HepG2 (cell line): ENCODE data around the gene EPB41L4A. TPM values are rescaled to one million over a fixed set of nuclear protein-coding genes. Genes with fewer than 3 reads are reported as not detected.

ENCODE experiments used
- ATAC-seq: fragments of 200-7000 bp; cut with Tn5 transposase; 3 replicates; pipeline ENCODE4 v1.9.1; 2020; ENCODE audit warnings: mild to moderate bottlenecking, moderate library complexity
- BruUV-seq: library from RNA; stranded (reverse); fragments of 400-500 nt; replicated peaks from 2 replicates; lab custom pipeline; 2021; lab: Mats Ljungman, UMichigan
- CTCF ChIA-PET: fragments of 300-600 bp; formaldehyde crosslinking; extraction: SDS; loops from one replicate; lab custom pipeline; 2021; ENCODE audit warnings: low total read pairs, inconsistent platforms, low intra/inter-chr PET ratio; lab: Yijun Ruan, JAX
- POLR2A ChIA-PET: fragments of 350-600 bp; sonication (Branson Sonifier 250); formaldehyde crosslinking; loops from one replicate; lab custom pipeline; 2020; ENCODE audit warnings: antibody characterized with exemption, inconsistent platforms; lab: Yijun Ruan, JAX
- DNase-seq: peaks from one replicate; pipeline ENCODE4 v3.0.0-alpha.2; 2015; ENCODE audit warnings: low spot score
- FAIRE-seq: peaks from 3 replicates; lab custom pipeline; 2011; peaks lifted over from hg19 to GRCh38; lab: Jason Lieb, UNC
- H2AFZ ChIP-seq: one replicate; pipeline ENCODE4 v1.6.1; 2011; ENCODE audit warnings: low read length, inconsistent platforms
- H3K27ac ChIP-seq: fragments of 300-600 bp; 3 replicates; pipeline ENCODE4 v1.8.0; 2011; ENCODE audit warnings: mixed run types, mild to moderate bottlenecking, mixed read lengths, low read length, inconsistent platforms; ENCODE audit not compliant: insufficient read depth; ENCODE audit errors: extremely low read length
- H3K27me3 ChIP-seq, 2 experiments: fragments of 200-600 bp in 1 of 2; 2 replicates in 1 of 2; 3 replicates in 1 of 2; pipeline versions ENCODE4 v1.6.0 to v1.8.0; 2011; ENCODE audit warnings: low read length in 2 of 2, mild to moderate bottlenecking in 2 of 2, moderate library complexity in 2 of 2, inconsistent platforms in 1 of 2; ENCODE audit not compliant: insufficient read depth in 2 of 2, control insufficient read depth in 1 of 2
- H3K36me3 ChIP-seq, 2 experiments: fragments of 200-600 bp in 1 of 2; replicated peaks in 1 of 2; 2 replicates in 1 of 2; 3 replicates in 1 of 2; pipeline versions ENCODE4 v1.5.1 to v1.8.0; 2011; ENCODE audit warnings: low read length in 2 of 2, inconsistent platforms in 1 of 2; ENCODE audit not compliant: insufficient read depth in 2 of 2, control insufficient read depth in 1 of 2
- H3K4me1 ChIP-seq: 2 replicates; pipeline ENCODE4 v1.5.1; 2012; ENCODE audit warnings: low read length, inconsistent platforms; ENCODE audit not compliant: insufficient read depth
- H3K4me2 ChIP-seq: 2 replicates; pipeline ENCODE4 v1.6.0; 2011; ENCODE audit warnings: low read depth, low read length, inconsistent platforms
- H3K4me3 ChIP-seq, 3 experiments: fragments of 200-600 bp in 1 of 3; sonication (generic), shearing (Covaris generic) in 1 of 3; replicated peaks in 1 of 3; 2 replicates each; pipeline ENCODE4 v1.5.1; 2011 to 2016; ENCODE audit warnings: low read length in 3 of 3, inconsistent platforms in 2 of 3, low read depth in 2 of 3, mild to moderate bottlenecking in 2 of 3, control low read depth in 1 of 3, mixed read lengths in 1 of 3; ENCODE audit not compliant: insufficient read depth in 1 of 3
- H3K79me2 ChIP-seq: one replicate; pipeline ENCODE4 v1.6.1; 2011; ENCODE audit warnings: low read length, inconsistent platforms; ENCODE audit not compliant: insufficient read depth
- H3K9ac ChIP-seq: 2 replicates; pipeline ENCODE4 v1.6.0; 2011; ENCODE audit warnings: mild to moderate bottlenecking, low read depth, low read length, inconsistent platforms; ENCODE audit not compliant: insufficient read depth
- H3K9me3 ChIP-seq: 2 replicates; pipeline ENCODE4 v1.5.1; 2012; ENCODE audit warnings: mild to moderate bottlenecking, low read length
- H4K20me1 ChIP-seq: 2 replicates; pipeline ENCODE4 v1.6.0; 2011; ENCODE audit warnings: inconsistent platforms, mild to moderate bottlenecking, low read length, moderate library complexity; ENCODE audit not compliant: insufficient read depth
- CENPX ChIP-seq: sonication (generic); formaldehyde crosslinking; IDR thresholded peaks from 2 replicates; pipeline ENCODE4 v1.9.0; 2021; ENCODE audit warnings: mild to moderate bottlenecking, missing genetic modification reagents, moderate library complexity
- DR1 ChIP-seq: sonication (generic); formaldehyde crosslinking; IDR thresholded peaks from 2 replicates; pipeline ENCODE4 v1.8.0; 2021; ENCODE audit warnings: mild to moderate bottlenecking, missing genetic modification reagents, inconsistent platforms
- MAFF ChIP-seq: IDR thresholded peaks from 2 replicates; pipeline ENCODE4 v1.6.1; 2011; ENCODE audit warnings: low read depth, low read length, improper control_type of control experiment
- MAFK ChIP-seq, 2 experiments: IDR thresholded peaks in 1 of 2; conservative IDR thresholded peaks in 1 of 2; 2 replicates each; pipeline ENCODE4 v1.6.1; 2011; ENCODE audit warnings: improper control_type of control experiment in 2 of 2, low read length in 2 of 2
- TAF1 ChIP-seq: sonication (generic); formaldehyde crosslinking; IDR thresholded peaks from 2 replicates; pipeline ENCODE4 v1.4.0; 2020; ENCODE audit warnings: missing genetic modification reagents
- ZBTB26 ChIP-seq: IDR thresholded peaks from 2 replicates; pipeline ENCODE4 v1.6.1; 2016; ENCODE audit warnings: missing compliant biosample characterization, missing genetic modification reagents, borderline replicate concordance
- ZNF615 ChIP-seq: sonication (generic); formaldehyde crosslinking; IDR thresholded peaks from 2 replicates; pipeline ENCODE4 v1.5.0; 2020; ENCODE audit warnings: mild to moderate bottlenecking, missing genetic modification reagents, borderline replicate concordance
- ZZZ3 ChIP-seq: sonication (generic); formaldehyde crosslinking; IDR thresholded peaks from 2 replicates; pipeline ENCODE4 v1.4.0; 2020; ENCODE audit warnings: missing genetic modification reagents, mild to moderate bottlenecking, borderline replicate concordance
- WGBS: methylation state at CpG from one replicate; pipeline ENCODE4 v1.1.6; 2017; ENCODE audit warnings: low lambda C conversion rate; 5-methylcytosine and 5-hydroxymethylcytosine counted together
- in situ Hi-C: cut with HindIII; loops from 2 replicates; pipeline ENCODE4 v1.10.0; 2017; ENCODE audit warnings: low pct_unique_long_range_greater_than_20kb; ENCODE audit not compliant: extremely low pct_ligation_motif_present
- intact Hi-C: fragments of 100-400 bp; cut with micrococcal nuclease; formaldehyde crosslinking; loops from one replicate; pipeline ENCODE4 v1.10.0; 2022; ENCODE audit not compliant: unreplicated experiment
- polyA plus RNA-seq, 8 experiments: library from polyadenylated mRNA; depleted of rRNA in 3 of 8; stranded (reverse) in 7 of 8; unstranded in 1 of 8; fragments of >200 nt; fragmentation: Illumina TruSeq in 4 of 8; extraction: Trizol in 4 of 8; gene quantifications; 2 replicates each; pipeline versions ENCODE4 v1.2.1 to v1.2.3, GENCODE V29; 2011 to 2016; ENCODE audit warnings: low read depth in 4 of 8, missing spikeins in 1 of 8, mixed read lengths in 1 of 8; ENCODE audit not compliant: insufficient read depth in 1 of 8
- total RNA-seq, 5 experiments: library from RNA; depleted of rRNA; stranded (reverse); fragments of >200 nt; fragmentation: Illumina TruSeq; extraction: Trizol; gene quantifications; 2 replicates each; pipeline ENCODE4 v1.2.3, GENCODE V29; 2016; ENCODE audit warnings: low read depth in 1 of 5
- TF ChIP-seq, protein P1 (sequence below): sonication (generic); formaldehyde crosslinking; IDR thresholded peaks from 2 replicates; pipeline ENCODE4 v1.4.0; 2020; ENCODE audit warnings: mild to moderate bottlenecking, low read depth, missing genetic modification reagents
- TF ChIP-seq, protein P2 (sequence below): IDR thresholded peaks from 2 replicates; pipeline ENCODE4 v1.6.1; 2016; ENCODE audit warnings: missing genetic modification reagents, missing compliant biosample characterization

The EPB41L4A gene
- total and polyA plus RNA-seq, 2 of the 13 experiments (the other 11 are each of a cell fraction or from before 2014, with no cell fraction given): 0.07 TPM; not detected in 1

DNA sequence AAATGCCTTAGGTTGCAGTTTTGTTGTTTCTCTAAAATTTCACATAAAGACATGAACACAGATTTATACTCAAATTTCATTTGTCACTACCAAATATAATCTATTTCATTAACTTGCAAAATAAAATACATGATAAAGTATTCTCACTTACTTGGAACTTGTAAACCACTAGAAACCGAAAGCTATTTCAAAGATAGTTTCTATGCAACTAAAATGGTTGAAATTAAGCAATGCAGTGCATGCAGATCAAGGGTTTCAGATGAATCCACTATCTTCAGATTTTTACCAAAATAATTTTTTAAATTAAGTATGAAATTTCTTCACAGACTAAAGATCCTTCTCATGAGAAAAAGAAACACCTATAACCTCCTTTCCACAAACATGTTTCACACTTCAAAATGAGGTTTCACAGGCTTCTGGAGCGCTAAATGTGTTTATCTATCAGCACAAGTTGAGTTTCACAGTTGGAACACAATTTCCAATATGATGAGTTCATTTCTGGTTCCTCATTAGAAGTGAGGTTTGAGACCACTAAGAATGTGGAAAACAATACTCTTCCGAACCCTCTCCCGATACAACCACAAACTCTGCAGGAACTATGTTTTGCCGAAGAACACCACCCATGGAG is 63.9 kb downstream of the EPB41L4A start:
- TF ChIP-seq MAFF (0 out of 2 replicates have a peak, but pooled peaks have one; percentile 18), MAFK (conservative IDR thresholded peaks at IDR 0.05 in 1 of 2, IDR thresholded peaks at IDR 0.05 in 1 of 2; ENCODE audit: low read length in 2 of 2) (peak in 1 of 2 experiments; percentile 47; a peak in 2 of 4 replicates)
- TF ChIP-seq, protein P1, sequence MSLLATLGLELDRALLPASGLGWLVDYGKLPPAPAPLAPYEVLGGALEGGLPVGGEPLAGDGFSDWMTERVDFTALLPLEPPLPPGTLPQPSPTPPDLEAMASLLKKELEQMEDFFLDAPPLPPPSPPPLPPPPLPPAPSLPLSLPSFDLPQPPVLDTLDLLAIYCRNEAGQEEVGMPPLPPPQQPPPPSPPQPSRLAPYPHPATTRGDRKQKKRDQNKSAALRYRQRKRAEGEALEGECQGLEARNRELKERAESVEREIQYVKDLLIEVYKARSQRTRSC (CRISPR knock-in tag): no peak
- Histone ChIP-seq H3K79me2 (no peaks in the 10 kb centered on the region), H3K4me1 (no peaks in the 10 kb centered on the region), H3K4me3 (no peak overlapping the region), H4K20me1 (no peaks in the 10 kb centered on the region), H2AFZ (no peak overlapping the region), H3K9me3 (no peaks in the 10 kb centered on the region), H3K4me2 (no peak overlapping the region), H3K9ac (no peak overlapping the region), H3K36me3 (no peaks in the 10 kb centered on the region), H3K27ac (no peak overlapping the region), H3K27me3 (no peaks in the 10 kb centered on the region; a peak in 1 of 5 replicates)
- CTCF ChIA-PET: no interaction called here
- in situ Hi-C loops (no loop called here), intact Hi-C loops (no loop called here)
- no TSS peak for BruUV-seq
- DNase-seq (no peak), FAIRE-seq (no peak), ATAC-seq (no peak)
- POLR2A ChIA-PET: no interaction called here
- 31% methylated on average over 5 of the region's 5 CpGs for WGBS

DNA sequence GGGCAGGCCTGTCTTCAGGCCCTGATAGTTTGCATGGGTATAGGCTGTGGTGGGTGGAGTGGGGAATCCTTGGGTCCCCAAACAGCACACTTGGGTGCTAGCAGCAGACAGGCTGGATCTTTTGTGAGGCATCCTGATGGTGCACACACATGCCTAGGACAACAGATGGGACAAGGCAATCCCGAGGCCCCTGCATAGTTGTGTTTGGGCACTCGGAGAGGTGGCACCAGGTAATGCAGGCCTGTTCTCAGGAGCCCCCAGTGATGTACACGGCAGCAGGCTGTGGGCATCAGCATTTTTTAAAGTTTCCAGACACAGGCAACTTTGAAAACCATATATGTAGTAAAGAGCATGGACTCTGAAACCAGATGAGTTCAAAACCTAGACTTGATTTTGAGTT is 65.4 kb downstream of the EPB41L4A start:
- Histone ChIP-seq H3K79me2 (no peaks in the 10 kb centered on the region), H3K27me3 (no peaks in the 10 kb centered on the region; a peak in 1 of 5 replicates)
- intact Hi-C loops: no loop called here
- WGBS: 0% methylated on average over 1 of the region's 3 CpGs
- FAIRE-seq: no peak
- TF ChIP-seq, protein P2, sequence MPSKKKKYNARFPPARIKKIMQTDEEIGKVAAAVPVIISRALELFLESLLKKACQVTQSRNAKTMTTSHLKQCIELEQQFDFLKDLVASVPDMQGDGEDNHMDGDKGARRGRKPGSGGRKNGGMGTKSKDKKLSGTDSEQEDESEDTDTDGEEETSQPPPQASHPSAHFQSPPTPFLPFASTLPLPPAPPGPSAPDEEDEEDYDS (CRISPR knock-in tag): no peak
- TF ChIP-seq ZNF615 (CRISPR knock-in tag) (no peak), DR1 (CRISPR knock-in tag) (no peak), TAF1 (CRISPR knock-in tag) (no peak), ZZZ3 (no peak), CENPX (CRISPR knock-in tag) (no peak), ZBTB26 (no peak)
- TF ChIP-seq, all 625 proteins: peak for 0
- Histone ChIP-seq H3K4me2 (no peak overlapping the region), H3K4me3 (no peak overlapping the region), H3K9ac (no peak overlapping the region), H4K20me1 (no peaks in the 10 kb centered on the region), H2AFZ (no peak overlapping the region), H3K4me1 (no peaks in the 10 kb centered on the region), H3K9me3 (no peaks in the 10 kb centered on the region), H3K27ac (no peak overlapping the region), H3K36me3 (no peaks in the 10 kb centered on the region)
- DNase-seq (no peak), ATAC-seq (no peak)
- ChIA-PET CTCF (no interaction called here), POLR2A (no interaction called here)
- in situ Hi-C loops: no loop called here
- no TSS peak for BruUV-seq
